Measurements from ENCODE around the gene KIF7.

- no peak for TF ChIP-seq GATA2 (IDR thresholded peaks at IDR 0.05; ENCODE audit: low read depth, low read length)
- no peak for TF ChIP-seq GATA3 (IDR thresholded peaks at IDR 0.05; ENCODE audit: low read depth, low read length)
These were observed 67.3 kb downstream of the KIF7 start for GRCh38 chr15:89587955-89588354.

Data from SH-SY5Y (cell line).